Astrocyte (in vitro differentiated cells and primary cell): Measurements from ENCODE around the gene KRT82. TPM values are rescaled to one million over a fixed set of nuclear protein-coding genes. Genes with fewer than 3 reads are reported as not detected.

Experiments
- DNase-seq: peaks from one replicate; pipeline ENCODE4 v3.0.0-alpha.2; 2010; ENCODE audit warnings: low read depth
- FAIRE-seq: peaks from 2 replicates; lab custom pipeline; 2011; peaks lifted over from hg19 to GRCh38; lab: Jason Lieb, UNC
- H2AFZ ChIP-seq: 2 replicates; pipeline ENCODE4 v1.6.0; 2012; ENCODE audit warnings: low read depth, low read length, inconsistent platforms
- H3K27ac ChIP-seq: 2 replicates; pipeline ENCODE4 v1.5.1; 2011; ENCODE audit warnings: low read depth, low read length, inconsistent platforms
- H3K27me3 ChIP-seq: 2 replicates; pipeline ENCODE4 v1.6.0; 2011; ENCODE audit warnings: low read length, inconsistent platforms; ENCODE audit not compliant: insufficient read depth
- H3K36me3 ChIP-seq: 2 replicates; pipeline ENCODE4 v1.5.1; 2011; ENCODE audit warnings: low read length, inconsistent platforms; ENCODE audit not compliant: insufficient read depth
- H3K4me1 ChIP-seq: 2 replicates; pipeline ENCODE4 v1.5.1; 2011; ENCODE audit warnings: low read length, inconsistent platforms; ENCODE audit not compliant: insufficient read depth
- H3K4me2 ChIP-seq: 2 replicates; pipeline ENCODE4 v1.6.0; 2012; ENCODE audit warnings: low read length, inconsistent platforms
- H3K4me3 ChIP-seq: 2 replicates; pipeline ENCODE4 v1.5.1; 2011; ENCODE audit warnings: low read depth, mild to moderate bottlenecking, low read length, inconsistent platforms; ENCODE audit not compliant: insufficient read depth
- H3K79me2 ChIP-seq: 2 replicates; pipeline ENCODE4 v1.6.0; 2012; ENCODE audit warnings: mild to moderate bottlenecking, low read length, inconsistent platforms; ENCODE audit not compliant: insufficient read depth
- H3K9ac ChIP-seq: 2 replicates; pipeline ENCODE4 v1.6.0; 2012; ENCODE audit warnings: mild to moderate bottlenecking, low read length, inconsistent platforms
- H3K9me3 ChIP-seq: 2 replicates; pipeline ENCODE4 v1.5.1; 2012; ENCODE audit warnings: low read depth, mild to moderate bottlenecking, low read length, inconsistent platforms; ENCODE audit not compliant: insufficient read depth
- H4K20me1 ChIP-seq: 2 replicates; pipeline ENCODE4 v1.6.0; 2012; ENCODE audit warnings: low read length, inconsistent platforms; ENCODE audit not compliant: insufficient read depth
- H3K27ac Mint-ChIP-seq: one replicate; pipeline ENCODE4 v1.8.0; 2021; ENCODE audit warnings: mild to moderate bottlenecking, mixed read lengths; ENCODE audit not compliant: unreplicated experiment
- H3K27me3 Mint-ChIP-seq: one replicate; pipeline ENCODE4 v1.8.0; 2021; ENCODE audit warnings: low read depth, mixed read lengths; ENCODE audit not compliant: unreplicated experiment
- H3K36me3 Mint-ChIP-seq: one replicate; pipeline ENCODE4 v1.8.0; 2021; ENCODE audit warnings: low read depth, mixed read lengths; ENCODE audit not compliant: unreplicated experiment
- H3K4me1 Mint-ChIP-seq: one replicate; pipeline ENCODE4 v1.8.0; 2021; ENCODE audit warnings: low read depth, mixed read lengths; ENCODE audit not compliant: unreplicated experiment
- H3K4me3 Mint-ChIP-seq: one replicate; pipeline ENCODE4 v1.8.0; 2021; ENCODE audit warnings: mild to moderate bottlenecking, moderate library complexity, mixed read lengths; ENCODE audit not compliant: unreplicated experiment
- H3K9me3 Mint-ChIP-seq: one replicate; pipeline ENCODE4 v1.8.0; 2021; ENCODE audit warnings: mild to moderate bottlenecking, mixed read lengths; ENCODE audit not compliant: unreplicated experiment
- CTCF ChIP-seq: IDR thresholded peaks from 2 replicates; pipeline ENCODE4 v1.5.1; 2011; ENCODE audit warnings: low read depth, mild to moderate bottlenecking, inconsistent platforms, low read length, moderate library complexity; ENCODE audit not compliant: insufficient read depth
- EZH2 ChIP-seq: IDR thresholded peaks from 2 replicates; pipeline ENCODE4 v1.6.1; 2012; ENCODE audit warnings: mild to moderate bottlenecking, low read length, inconsistent platforms; ENCODE audit not compliant: insufficient read depth
- total RNA-seq: library from RNA; stranded (reverse); gene quantifications from 2 replicates; pipeline ENCODE4 v1.2.1, GENCODE V29; 2021

Gene KRT82
- total RNA-seq, 1 donor from 2014 or later, result not detected

GRCh38 chr12:52370926-52371608, 35.1 kb downstream of the KRT82 start:
- Mint-ChIP-seq H3K9me3 (peaks cover 6% of the 10 kb centered on the region), H3K4me1 (peaks cover 16% of the 10 kb centered on the region), H3K4me3 (no peak overlapping the region), H3K27me3 (peaks cover 40% of the 10 kb centered on the region), H3K36me3 (no peaks in the 10 kb centered on the region), H3K27ac (peak overlapping the region; percentile 73)
- H3K36me3 ChIP-seq, result no peaks in the 10 kb centered on the region
- H3K9me3 ChIP-seq, result no peaks in the 10 kb centered on the region
- peak overlapping the region; percentile 3 for H2AFZ ChIP-seq
- peak overlapping the region; percentile 4 for H3K27ac ChIP-seq
- no peaks in the 10 kb centered on the region for H4K20me1 ChIP-seq
- H3K79me2 ChIP-seq, result no peaks in the 10 kb centered on the region
- peak; percentile 73 for DNase-seq
- peak overlapping the region; percentile 22 for H3K9ac ChIP-seq
- H3K4me3 ChIP-seq, result no peak overlapping the region
- H3K4me1 ChIP-seq, result peaks cover 18% of the 10 kb centered on the region
- FAIRE-seq, result peak; percentile 23
- no peak for TF ChIP-seq CTCF
- no peak for TF ChIP-seq EZH2
- peak overlapping the region; percentile 25 for H3K4me2 ChIP-seq
- peaks cover 13% of the 10 kb centered on the region for H3K27me3 ChIP-seq

DNA sequence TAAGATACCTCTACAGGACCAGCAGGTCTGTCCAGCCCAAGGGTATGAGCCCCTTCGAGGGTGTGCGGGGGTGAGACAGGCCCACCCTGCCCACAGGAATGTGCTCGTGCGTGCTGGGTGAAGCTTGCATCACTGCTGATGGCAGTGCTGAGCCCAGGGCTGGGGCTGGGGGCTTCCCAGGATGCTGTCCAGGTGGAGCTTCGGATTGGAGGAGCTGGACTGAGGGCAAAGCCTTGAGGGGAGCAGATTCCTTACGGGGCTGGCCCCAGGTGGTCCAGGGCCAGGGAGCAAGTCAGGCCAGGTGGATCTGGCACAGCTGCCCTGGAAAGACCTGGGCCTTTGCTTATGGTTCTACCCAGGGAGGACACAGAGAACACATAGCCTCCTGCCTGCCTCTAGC, 36.3 kb downstream of the KRT82 start:
- H3K79me2 ChIP-seq, result no peaks in the 10 kb centered on the region
- Mint-ChIP-seq H3K9me3 (peaks cover 6% of the 10 kb centered on the region), H3K4me1 (peaks cover 16% of the 10 kb centered on the region), H3K36me3 (no peaks in the 10 kb centered on the region), H3K27me3 (peaks cover 45% of the 10 kb centered on the region), H3K27ac (no peak overlapping the region), H3K4me3 (no peak overlapping the region)
- TF ChIP-seq CTCF (no peak), EZH2 (no peak)
- no peaks in the 10 kb centered on the region for H4K20me1 ChIP-seq
- H2AFZ ChIP-seq, result no peak overlapping the region
- no peak overlapping the region for H3K9ac ChIP-seq
- no peaks in the 10 kb centered on the region for H3K9me3 ChIP-seq
- H3K27me3 ChIP-seq, result peaks cover 15% of the 10 kb centered on the region
- no peak overlapping the region for H3K4me3 ChIP-seq
- H3K4me1 ChIP-seq, result peaks cover 18% of the 10 kb centered on the region
- H3K4me2 ChIP-seq, result no peak overlapping the region
- no peak overlapping the region for H3K27ac ChIP-seq
- no peaks in the 10 kb centered on the region for H3K36me3 ChIP-seq
- DNase-seq (no peak), FAIRE-seq (no peak)

- Histone ChIP-seq H2AFZ (no peak overlapping the region), H3K27ac (no peak overlapping the region), H3K9ac (no peak overlapping the region), H3K4me2 (no peak overlapping the region), H3K79me2 (no peaks in the 10 kb centered on the region), H4K20me1 (no peaks in the 10 kb centered on the region), H3K4me3 (no peak overlapping the region), H3K27me3 (peaks cover 15% of the 10 kb centered on the region), H3K4me1 (peaks cover 18% of the 10 kb centered on the region), H3K9me3 (no peaks in the 10 kb centered on the region), H3K36me3 (no peaks in the 10 kb centered on the region)
- no peak for FAIRE-seq
- peaks cover 51% of the 10 kb centered on the region for H3K27me3 Mint-ChIP-seq
- peaks cover 16% of the 10 kb centered on the region for H3K4me1 Mint-ChIP-seq
- H3K9me3 Mint-ChIP-seq, result peaks cover 6% of the 10 kb centered on the region
- DNase-seq, result no peak
- no peak overlapping the region for H3K4me3 Mint-ChIP-seq
- H3K36me3 Mint-ChIP-seq, result no peaks in the 10 kb centered on the region
- TF ChIP-seq EZH2 (no peak), CTCF (no peak)
- no peak overlapping the region for H3K27ac Mint-ChIP-seq
Measured at GRCh38 chr12:52369211-52369610, 36.9 kb downstream of the KRT82 start.
